ENCODE measurements around the gene IL10RB.
"Not testable (repeated sequence)": the region's sequence is repeated elsewhere in the genome, so short reads cannot be mapped to it uniquely, and the experiment has no call there.

IL10RB gene

DNA sequence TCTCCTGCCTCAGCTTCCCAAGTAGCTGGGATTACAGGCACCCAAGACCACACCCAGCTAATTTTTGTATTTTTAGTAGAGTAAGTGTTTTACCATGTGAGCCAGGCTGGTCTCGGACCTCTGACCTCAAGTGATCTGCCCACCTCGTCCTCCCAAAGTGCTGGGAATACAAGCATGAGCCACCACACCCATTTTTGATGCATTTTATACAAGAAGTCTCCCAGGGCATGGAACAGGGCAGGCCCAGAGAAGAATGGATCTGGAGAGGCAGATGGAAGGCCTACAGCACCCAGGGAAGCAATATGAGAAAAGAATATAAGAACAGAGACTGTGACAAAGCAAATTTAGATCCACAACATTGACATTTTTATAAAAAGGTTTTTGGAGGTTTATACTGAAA is 39.8 kb downstream of the IL10RB start:
- DNase-seq, result no peak

GRCh38 chr21:33308586-33309490 is 42.7 kb downstream of the IL10RB start:
- peak; percentile 90 for DNase-seq

GRCh38 chr21:33309778-33310177 is 43.6 kb downstream of the IL10RB start:
- no peak for DNase-seq

GRCh38 chr21:33312121-33312520 is 46.0 kb downstream of the IL10RB start:
- no peak for DNase-seq

DNA sequence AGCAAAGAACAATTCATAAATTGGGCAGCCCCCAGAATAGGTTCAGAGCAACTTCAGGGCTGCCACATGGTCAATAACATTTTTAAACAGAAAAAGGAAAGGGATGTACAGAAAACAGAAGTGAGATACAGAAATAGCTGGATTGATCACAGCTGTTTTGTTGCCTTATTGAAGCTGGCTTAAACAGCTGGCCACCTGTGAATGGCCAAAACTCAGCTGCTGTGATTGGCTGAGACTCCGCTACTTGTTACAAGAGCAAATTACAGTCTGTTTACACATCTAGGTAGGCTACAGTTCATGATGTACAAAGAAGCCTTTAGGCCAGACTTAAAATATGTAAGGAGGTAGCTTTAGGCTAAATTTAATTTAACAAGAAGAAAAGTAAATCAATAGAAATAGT is 47.0 kb downstream of the IL10RB start:
- DNase-seq, result no peak

DNA sequence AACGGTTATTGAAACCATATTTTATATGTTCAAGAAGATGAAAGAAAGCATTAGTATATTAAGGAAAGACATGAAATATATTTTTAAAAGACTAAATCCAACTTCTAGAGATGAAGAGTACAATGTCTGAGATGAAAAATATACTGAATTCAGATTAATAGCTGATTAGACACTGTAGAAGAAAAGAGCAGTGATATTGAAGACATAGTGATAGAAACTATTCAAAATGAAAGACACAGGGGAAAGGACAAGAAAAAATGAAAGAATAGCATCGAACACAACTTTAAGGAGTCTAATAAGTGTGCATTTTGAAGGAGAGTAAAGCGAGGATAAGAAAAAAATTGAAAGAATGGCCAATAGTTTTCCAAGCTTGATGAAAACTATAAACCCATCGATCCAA is 47.4 kb downstream of the IL10RB start:
- DNase-seq, result no peak

DNA sequence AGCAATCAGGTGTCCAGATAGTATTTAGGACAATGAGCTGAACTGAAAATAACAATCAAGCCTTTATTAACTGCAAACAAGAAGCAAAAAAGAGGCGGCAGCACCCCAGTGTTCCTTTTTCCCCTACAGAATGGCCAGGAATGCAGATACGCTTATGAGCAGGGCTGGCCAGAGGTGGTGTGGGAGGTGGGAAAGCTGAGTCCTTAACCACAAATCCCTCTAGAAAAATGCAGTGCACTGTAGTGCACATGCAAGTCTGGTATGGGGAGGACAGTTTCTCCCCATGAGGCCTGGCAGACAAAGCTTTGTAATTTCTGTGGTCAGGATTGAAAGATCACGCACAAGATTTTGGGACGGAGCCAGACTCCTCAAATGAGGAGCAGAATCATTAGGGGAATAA is 47.9 kb downstream of the IL10RB start:
- no peak for DNase-seq

DNA sequence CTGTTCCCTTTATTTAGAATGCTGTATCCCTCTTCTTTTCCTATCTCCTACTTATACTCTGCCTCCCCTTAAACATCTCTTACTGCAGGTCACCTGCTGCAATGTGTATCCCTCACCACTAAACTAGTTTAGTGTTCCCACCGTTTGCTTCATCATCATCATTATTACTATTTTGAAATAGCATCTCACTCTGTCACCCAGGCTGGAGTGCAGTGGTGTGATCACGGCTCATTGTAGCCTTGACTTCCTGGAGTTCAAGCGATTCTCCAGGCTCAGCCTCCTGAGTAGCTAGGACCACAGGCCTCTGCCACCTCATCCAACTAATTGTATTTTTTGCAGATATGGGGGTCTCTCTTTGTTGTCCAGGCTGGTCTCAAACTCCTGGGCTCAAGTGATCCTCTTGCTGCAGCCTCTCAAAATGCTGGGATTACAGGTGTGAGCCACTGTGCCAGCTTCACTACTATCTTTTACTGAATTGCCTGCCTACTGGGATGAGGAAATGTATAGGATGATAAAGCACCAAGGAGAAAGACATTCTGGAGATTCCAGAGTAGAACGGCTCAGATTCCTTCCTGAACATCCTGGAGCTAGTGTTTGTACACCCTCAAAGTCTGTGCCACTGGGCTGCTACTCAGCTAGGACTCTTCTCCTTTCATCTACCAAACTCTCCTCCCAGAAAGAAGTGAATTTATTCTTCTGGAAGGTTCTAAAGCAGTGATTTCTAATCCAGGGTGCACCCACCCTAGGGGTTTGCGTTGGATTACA is 50.0 kb downstream of the IL10RB start:
- no peak for DNase-seq

GRCh38 chr21:33317145-33317544 is 51.0 kb downstream of the IL10RB start:
- DNase-seq, result peak; percentile 32

DNA sequence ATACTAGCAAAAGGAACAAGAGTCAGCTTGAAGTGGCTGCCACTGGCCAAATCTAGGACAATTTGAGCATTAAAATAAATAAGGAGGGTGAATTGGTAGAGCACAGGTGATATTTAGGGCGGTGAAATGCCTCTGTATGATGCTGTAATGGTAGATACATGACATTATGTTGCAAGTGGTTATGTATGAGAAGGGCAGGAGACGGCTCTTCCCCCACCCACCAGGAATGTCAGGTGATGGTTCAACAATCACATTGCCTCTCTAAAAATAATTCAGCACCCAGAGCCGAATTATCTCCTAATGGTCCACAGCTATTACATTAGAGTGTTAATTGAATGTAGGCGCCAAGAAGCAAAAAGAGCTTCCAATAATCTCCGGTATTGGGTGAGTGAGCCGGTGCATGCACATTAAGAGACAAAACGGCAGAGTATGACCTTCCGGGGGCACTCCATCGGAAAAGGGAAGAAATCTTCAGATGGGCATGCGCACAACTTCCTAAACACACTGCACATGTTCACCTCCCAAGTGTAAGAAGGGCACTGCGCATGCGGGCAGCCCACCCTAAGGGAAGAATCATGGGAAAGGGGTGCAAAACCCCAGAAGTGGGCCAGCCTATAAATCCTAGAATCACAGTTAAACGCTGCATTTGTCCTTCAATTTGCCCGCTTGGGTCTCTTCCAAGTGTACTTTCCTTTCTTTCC is 51.8 kb downstream of the IL10RB start:
- DNase-seq, result no peak

DNA sequence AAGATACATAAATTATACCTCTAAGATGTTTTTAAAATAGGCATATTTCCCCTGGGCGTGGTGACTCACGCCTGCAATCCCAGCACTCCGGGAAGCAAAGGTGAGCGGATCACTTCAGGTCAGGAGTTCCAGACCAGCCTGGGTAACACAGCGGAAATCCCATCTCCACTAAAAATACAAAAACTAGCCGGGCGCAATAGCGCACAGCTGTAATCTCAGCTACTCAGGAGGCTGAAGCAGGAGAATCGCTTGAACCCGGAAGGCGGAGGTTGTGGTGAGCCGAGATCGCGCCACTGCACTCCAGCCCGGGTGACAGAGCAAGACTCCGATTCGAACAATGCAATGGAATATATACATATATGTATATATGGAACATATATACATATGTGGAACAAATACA is 54.8 kb downstream of the IL10RB start:
- not testable (repeated sequence) for DNase-seq

DNA sequence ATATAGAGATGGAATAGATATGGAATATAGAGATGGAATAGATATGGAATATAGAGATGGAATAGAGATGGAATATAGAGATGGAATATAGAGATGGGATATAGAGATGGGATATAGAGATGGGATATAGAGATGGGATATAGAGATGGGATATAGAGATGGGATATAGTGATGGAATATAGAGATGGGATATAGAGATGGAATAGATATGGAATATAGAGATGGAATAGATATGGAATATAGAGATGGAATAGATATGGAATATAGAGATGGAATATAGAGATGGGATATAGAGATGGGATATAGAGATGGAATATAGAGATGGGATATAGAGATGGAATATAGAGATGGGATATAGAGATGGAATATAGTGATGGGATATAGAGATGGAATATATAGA is 57.4 kb downstream of the IL10RB start:
- DNase-seq, result not testable (repeated sequence)

DNA sequence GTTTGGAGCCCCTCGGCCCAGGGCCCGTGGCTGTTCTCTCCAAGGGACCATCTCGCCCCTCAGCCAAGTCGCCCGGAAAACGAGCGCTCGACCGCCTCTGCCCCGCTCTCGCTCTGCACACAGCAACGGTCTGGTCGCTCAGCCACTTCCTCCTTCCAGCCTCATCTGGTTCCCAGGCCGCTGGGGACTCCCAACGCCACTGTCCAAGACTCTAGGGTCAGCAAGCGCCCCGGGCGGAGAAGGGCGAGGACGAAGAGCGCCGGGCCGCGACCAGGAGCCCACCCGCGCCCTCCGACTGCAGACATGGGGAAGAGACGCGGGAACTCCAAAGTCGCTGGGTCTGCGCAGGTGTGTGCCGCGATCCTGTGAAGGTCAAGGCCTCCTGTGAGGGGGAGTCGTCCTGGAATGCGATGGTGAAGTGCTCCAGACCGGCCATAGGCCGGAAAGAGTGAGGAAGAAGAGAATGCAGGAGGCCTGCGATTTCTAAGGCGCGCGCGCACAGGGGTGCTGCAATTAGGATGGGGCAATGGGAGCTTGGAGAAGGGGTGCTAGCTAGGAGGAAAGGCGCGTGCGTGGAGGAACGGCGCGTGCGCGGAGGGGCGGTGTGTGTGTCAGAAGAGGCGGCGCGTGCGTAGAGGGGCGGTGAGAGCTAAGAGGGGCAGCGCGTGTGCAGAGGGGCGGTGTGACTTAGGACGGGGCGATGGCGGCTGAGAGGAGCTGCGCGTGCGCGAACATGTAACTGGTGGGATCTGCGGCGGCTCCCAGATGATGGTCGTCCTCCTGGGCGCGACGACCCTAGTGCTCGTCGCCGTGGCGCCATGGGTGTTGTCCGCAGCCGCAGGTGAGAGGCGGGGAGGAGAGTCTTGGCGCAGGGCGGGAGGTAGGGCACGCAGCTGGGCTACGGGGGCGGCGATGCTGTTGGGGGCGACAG is 58.4 kb downstream of the IL10RB start, which contains the start of gene IFNAR1:
Gene IFNAR1, plus strand, starts transcription at position 680 of the 931 bp plus-strand sequence. Its CDS starts 86 bp downstream, at position 766.
- DNase-seq, result peak; percentile 100

GRCh38 chr21:33325222-33326067 is 59.3 kb downstream of the IL10RB start:
- peak; percentile 81 for DNase-seq

- DNase-seq, result no peak
Observed at GRCh38 chr21:33327326-33327725, 61.2 kb downstream of the IL10RB start.

DNA sequence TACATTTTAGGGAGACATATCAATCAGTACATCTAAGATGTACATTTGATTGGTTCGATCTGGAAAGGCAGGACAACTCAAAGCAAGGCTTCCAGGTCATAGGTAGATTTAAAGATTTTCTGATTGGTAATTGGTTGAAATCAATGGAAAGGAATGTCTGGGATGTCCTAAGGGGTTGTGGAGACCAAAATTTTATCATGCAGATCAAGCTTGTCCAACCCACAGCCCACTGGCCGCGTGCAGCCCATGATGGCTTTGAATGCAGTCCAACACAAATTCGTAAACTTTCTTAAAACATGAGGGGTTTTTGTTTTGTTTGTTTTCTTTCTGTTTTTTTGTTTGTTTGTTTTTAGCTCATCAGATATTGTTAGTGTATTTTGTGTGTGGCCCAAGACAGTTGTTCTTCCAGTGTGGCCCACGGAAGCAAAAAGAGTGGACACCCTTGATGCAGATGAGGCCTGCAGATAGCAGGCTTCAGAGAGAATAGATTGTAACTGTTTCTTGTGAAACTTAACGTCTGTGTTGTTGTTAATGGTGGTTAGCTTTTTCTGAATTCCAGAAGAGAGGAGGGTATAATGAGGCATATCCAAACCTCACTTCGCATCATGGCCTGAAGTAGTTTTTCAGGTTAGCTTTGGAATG is 61.7 kb downstream of the IL10RB start:
- DNase-seq, result no peak

GRCh38 chr21:33330726-33331125 is 64.6 kb downstream of the IL10RB start:
- no peak for DNase-seq

DNA sequence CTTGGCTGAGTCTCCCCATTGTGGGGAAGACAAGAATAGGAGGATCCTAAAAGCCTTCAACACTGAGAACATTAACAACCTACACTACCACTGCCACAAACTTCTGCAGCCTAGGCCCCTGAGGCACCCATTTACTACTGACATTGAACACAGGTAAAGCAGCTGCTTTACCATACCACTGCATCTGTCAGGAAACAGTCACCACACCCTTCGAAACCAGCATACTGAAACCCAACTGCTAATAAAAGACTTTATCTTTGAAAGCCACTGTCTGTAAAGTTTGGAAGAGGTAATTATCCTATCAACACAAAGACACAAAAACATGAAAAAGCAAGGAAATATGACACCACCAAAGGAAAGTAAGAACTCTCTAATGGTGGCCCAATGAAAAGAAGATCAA is 66.0 kb downstream of the IL10RB start:
- DNase-seq, result peak; percentile 76

DNA sequence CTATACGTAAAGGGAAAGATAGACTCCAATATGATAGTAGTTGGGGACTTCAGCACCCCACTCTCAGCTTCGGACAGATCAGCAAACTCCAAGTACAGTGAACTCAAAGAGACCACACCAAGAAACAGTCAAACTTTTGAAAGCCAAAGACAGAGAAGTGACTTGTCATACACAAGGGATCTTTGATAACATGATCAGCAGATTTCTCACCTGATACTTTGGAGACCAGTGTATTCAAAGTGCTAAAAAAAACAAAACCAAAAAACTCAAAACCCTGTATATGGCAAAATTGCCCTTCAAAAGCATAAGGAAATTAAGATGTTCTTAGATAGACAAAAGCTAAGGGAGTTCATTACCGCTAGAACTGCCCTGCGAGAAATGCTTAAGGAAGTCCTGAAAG is 68.0 kb downstream of the IL10RB start:
- DNase-seq, result no peak

GRCh38 chr21:33334824-33335223 is 68.7 kb downstream of the IL10RB start:
- DNase-seq, result no peak

DNA sequence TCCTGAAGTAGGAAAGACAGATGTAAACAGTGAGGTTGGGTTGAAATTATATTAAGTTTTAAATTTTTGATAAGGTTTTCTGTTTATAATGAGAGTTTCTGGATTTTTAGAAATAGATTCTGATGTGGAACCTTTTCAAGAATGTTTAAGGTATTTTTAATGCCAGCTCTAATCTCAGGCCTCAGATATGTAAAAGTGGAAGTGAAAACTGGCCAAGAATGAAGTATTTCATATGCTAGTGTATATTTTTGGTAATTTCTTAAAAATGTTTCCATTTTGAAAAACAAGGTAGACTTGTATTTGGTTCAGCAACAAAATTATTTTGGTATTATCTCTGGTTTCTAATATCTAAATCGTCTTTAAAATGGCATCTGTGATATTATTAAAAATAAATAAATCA is 73.0 kb downstream of the IL10RB start:
- DNase-seq, result no peak
